Measurements from ENCODE around the gene PROSER2.

DNA sequence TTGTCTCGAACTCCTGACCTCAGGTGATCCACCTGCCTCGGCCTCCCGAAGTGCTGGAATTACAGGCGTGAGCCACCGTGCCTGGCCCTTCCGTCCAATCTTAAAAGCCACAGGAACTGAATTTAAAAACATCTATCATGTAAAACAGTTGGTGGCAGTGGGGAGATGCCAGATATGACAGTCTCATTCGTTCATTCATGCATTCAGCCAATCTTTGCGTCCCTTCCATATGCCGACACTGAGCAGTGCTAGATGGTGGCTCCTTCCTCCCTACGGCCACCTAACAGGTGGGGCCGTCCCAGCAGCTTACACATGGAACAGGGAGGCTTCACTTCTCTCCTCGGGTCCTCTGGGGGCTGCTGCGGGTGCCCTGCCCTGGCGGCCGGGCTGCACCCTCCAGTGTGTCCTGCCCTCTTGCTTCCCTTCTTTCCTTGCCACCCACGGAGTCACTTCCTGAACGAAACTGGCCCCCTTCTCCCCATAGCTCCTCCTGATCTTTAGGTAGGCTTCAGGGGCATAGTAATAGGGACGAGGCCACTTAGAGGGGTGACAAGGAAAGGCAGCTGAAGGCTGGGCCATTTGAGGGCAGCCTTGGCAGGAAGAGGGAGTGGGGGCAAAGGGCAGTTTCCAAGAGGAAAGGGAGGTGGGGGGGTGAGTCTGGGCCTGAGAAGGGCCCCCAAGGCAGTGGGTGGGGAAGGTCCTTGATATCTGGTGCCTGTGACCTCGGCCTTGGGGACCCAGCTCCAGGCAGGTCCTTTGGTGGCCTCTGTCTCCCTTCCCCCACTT lies 53.8 kb downstream of the PROSER2 start:
- TF ChIP-seq, protein P1, sequence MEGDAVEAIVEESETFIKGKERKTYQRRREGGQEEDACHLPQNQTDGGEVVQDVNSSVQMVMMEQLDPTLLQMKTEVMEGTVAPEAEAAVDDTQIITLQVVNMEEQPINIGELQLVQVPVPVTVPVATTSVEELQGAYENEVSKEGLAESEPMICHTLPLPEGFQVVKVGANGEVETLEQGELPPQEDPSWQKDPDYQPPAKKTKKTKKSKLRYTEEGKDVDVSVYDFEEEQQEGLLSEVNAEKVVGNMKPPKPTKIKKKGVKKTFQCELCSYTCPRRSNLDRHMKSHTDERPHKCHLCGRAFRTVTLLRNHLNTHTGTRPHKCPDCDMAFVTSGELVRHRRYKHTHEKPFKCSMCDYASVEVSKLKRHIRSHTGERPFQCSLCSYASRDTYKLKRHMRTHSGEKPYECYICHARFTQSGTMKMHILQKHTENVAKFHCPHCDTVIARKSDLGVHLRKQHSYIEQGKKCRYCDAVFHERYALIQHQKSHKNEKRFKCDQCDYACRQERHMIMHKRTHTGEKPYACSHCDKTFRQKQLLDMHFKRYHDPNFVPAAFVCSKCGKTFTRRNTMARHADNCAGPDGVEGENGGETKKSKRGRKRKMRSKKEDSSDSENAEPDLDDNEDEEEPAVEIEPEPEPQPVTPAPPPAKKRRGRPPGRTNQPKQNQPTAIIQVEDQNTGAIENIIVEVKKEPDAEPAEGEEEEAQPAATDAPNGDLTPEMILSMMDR (IDR thresholded peaks at IDR 0.05): no peak
- TF ChIP-seq POLR2A (IDR thresholded peaks at IDR 0.05): no peak
